Measurements from ENCODE around the gene THY1.
"Not testable (repeated sequence)": the region's sequence is repeated elsewhere in the genome, so short reads cannot be mapped to it uniquely, and the experiment has no call there.

Gene THY1

DNA sequence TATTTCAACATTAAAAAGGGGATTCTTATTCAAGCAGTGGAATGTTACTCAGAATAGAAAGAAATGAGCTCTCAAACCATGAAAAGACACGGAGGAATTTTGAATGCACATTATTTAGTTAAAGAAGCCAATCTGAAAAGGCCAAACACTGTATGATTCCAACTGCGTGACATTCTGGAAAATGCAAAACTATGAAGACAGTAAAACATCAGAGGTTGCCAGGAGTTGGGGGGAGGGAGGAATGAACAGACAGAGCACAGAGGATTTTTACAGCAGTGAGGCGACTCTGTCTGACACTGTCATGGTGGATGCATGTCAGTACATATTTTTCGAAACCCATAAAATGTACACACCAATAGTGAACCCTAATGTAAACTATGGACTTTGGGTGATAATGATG lies 22.9 kb upstream of the THY1 start:
- no peak for DNase-seq (ENCODE audit: low read depth, low spot score)

GRCh38 chr11:119445379-119445778 lies 22.4 kb upstream of the THY1 start:
- DNase-seq (ENCODE audit: low read depth, low spot score): no peak

DNA sequence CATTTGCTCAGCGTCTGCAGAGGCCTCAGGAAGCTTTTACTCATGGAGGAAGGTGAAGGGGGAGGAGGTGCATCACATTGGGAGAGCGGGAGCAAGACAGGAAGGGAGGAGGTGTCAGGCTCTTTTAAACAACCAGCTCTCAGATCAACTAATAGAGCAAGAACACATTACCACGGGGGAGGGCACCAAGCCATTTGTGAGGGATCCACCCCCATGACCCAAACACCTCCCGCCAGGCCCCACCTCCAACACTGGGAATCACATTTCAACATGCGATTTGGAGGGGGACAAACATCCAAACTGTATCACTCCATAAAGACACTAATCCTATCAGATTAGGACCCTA lies 18.9 kb upstream of the THY1 start:
- no peak for DNase-seq (ENCODE audit: low read depth, low spot score)

- no peak for DNase-seq (ENCODE audit: low read depth, low spot score)
These were observed 15.6 kb upstream of the THY1 start for GRCh38 chr11:119438599-119438998.

- DNase-seq (ENCODE audit: low read depth, low spot score): not testable (repeated sequence)
These were observed 14.5 kb upstream of the THY1 start for GRCh38 chr11:119437521-119437920.

- DNase-seq (ENCODE audit: low read depth, low spot score): no peak
These were observed 13.7 kb upstream of the THY1 start for GRCh38 chr11:119436711-119437110.

- no peak for DNase-seq (ENCODE audit: low read depth, low spot score)
These were observed 13.1 kb upstream of the THY1 start for GRCh38 chr11:119436093-119436492.

- DNase-seq (ENCODE audit: low read depth, low spot score): no peak
These were observed 11.8 kb upstream of the THY1 start for GRCh38 chr11:119434591-119435330.

- DNase-seq (ENCODE audit: low read depth, low spot score): no peak
These were observed 10.4 kb upstream of the THY1 start for GRCh38 chr11:119433358-119433725.

- DNase-seq (ENCODE audit: low read depth, low spot score): peak; percentile 43
These were observed 9.7 kb upstream of the THY1 start for GRCh38 chr11:119432484-119433357.

- DNase-seq (ENCODE audit: low read depth, low spot score): no peak
These were observed 8.6 kb upstream of the THY1 start for GRCh38 chr11:119431523-119431922.

DNA sequence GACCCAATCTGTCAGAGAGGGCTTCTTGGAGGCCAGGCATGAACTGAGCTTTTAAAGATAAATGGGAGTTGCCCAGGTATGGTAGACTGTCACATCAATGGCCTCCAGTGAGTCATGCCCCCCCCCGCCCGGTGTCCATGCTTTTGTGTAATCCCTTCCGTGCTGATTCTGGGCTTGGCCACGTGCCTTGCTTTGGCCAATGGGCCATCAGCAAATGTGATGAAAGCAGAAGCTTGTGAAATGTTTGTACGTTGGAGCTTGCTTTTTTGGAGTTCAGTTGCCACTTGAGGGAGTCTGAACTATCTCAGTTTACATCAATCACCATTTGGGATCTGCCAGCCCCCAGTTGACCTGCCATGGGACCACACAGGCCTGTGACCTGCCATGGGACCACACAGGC lies 4.3 kb upstream of the THY1 start:
- DNase-seq (ENCODE audit: low read depth, low spot score): no peak

- no peak for DNase-seq (ENCODE audit: low read depth, low spot score)
These were observed 3.2 kb upstream of the THY1 start for GRCh38 chr11:119426142-119426541.

DNA sequence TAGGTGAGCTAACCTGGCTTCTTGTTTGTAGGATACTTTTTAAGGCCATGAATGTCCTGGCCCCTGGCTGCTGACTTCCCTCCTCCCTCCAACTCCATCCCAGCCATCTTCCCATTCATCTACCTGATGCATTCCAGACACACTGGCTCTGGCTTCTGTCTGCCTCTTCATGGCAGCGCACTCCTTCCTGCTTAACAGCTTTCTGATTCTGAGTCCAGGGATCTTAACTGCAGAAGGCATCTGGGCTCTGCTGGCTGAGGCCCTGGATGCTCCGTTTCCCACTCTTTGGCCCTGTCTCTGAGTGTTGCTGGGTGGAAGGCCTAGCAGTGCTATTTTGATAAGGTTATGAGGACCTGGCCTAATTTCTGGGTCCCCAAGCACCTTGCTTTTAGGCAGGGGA lies 1.8 kb upstream of the THY1 start:
- DNase-seq (ENCODE audit: low read depth, low spot score): no peak

GRCh38 chr11:119424276-119424675 lies 1.3 kb upstream of the THY1 start:
- no peak for DNase-seq (ENCODE audit: low read depth, low spot score)

DNA sequence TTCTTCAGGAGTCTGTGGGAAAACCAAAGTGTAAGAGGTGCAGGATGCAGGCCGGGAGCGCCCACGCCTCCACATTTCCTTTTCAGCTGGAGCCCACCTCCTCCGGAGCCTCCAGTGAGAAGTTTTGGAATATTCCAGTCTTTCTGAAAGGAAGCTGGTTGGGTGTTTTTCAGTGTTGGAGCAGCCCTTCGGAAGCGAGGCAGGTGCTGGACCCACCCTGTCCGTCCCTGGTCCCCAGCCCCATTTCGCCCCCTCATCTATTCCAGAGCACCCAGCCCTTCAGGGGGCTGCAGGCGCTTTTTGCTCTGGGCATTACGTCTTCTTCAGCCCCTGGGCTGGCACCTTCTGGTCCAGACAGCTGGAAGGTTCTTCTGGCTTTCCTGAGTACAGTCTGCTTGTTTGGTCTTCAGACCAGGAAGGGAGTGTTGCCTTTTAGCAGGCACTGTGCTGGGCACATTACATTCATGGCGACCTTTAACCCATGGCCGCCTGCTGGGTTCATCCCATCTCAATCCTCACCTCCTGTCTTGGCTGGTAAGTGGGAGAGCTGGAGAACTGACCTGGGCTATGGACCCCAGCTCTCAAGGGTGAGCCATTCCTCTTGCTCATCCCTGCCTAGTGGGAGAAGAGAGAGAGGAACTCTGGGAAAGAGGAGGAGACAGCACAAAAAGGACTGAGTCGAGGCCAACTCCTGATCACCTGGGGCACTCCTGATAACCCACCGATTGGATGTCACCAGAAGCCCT lies 710 bp upstream of the THY1 start:
- no peak for DNase-seq (ENCODE audit: low read depth, low spot score)

DNA sequence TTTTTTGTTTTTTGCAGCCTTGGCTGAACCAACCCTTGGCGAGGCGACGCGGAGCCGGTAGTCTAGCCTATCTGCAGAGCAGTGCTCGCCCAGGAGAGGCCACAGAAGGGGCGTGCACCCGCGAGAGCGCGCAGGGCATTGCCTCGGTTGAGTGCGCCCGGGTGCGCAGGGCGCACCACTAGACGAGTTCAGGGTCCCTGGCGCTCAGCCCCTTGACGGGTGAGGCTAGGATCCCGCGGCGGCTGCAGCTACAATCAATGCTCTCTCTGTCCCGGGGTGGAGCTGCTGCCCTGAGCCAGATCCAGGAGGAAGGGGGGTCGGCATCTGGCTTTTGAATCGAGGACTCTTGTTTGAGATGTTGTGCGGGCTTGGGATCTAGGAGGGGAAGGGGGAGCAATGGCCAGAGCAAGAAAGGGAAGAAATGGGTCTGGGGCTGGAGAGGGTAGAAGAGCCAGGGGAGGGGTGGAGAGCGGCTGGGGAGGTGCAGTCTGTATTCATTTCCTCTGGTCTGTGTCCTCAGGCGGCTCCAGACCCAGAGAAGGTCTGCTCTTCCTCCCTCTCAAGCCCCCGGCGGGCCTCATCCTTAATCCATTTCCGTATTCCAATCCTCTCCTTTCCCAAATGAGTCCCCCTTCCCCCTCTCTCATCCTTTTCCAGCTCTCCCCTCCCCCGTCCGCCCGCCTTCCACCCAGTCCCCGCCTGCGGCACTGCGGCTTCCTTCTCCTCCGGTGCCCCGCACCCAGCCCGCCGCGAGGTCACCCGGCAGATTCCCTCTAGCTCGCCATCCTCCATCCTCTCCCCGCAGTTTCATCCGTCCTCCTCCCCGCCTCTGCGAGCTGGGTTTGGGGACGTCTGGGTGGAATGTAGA lies 797 bp downstream of the THY1 start:
- DNase-seq (ENCODE audit: low read depth, low spot score): no peak

GRCh38 chr11:119421351-119421750 lies 1.6 kb downstream of the THY1 start:
- no peak for DNase-seq (ENCODE audit: low read depth, low spot score)

GRCh38 chr11:119420631-119421030 lies 2.3 kb downstream of the THY1 start:
- no peak for DNase-seq (ENCODE audit: low read depth, low spot score)

DNA sequence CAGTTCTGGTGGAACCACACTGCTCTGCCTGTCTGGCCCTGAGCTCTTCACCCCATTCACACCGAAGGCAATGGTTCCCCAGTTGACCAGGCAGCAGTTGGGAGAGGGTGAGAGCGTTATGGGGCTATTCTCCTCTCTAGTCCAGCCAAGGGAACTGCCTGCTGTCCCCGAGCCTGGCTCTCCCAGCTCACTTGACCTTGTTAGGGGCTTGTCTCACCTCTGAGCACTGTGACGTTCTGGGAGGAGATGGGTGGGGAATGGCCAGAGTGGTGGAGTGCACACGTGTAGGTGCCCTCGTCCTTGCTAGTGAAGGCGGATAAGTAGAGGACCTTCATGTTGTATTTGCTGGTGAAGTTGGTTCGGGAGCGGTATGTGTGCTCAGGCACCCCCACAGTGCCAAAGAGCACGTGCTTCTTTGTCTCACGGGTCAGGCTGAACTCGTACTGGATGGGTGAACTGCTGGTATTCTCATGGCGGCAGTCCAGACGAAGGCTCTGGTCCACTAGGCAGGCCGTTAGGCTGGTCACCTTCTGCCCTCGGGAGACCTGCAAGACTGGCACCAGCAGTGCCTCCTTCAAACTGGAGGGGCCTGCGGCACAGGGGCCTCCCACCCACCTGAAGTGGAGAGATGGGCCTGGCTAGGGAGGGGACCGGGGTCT lies 3.0 kb downstream of the THY1 start:
- DNase-seq (ENCODE audit: low read depth, low spot score): no peak

- DNase-seq (ENCODE audit: low read depth, low spot score): no peak
These were observed 3.7 kb downstream of the THY1 start for GRCh38 chr11:119419246-119419645.

Measured in smooth muscle cell of the brain vasculature (primary cell).